AG04449 (cell line): ENCODE results near the gene ETS1.

Experiments
- CTCF ChIA-PET: fragments of 350-600 bp; formaldehyde crosslinking; extraction: SDS; loops from one replicate; lab custom pipeline; 2021; ENCODE audit warnings: antibody characterized with exemption; lab: Yijun Ruan, JAX
- POLR2A ChIA-PET: fragments of 400-600, 350-600 bp; formaldehyde crosslinking; extraction: SDS; loops from one replicate; lab custom pipeline; 2020; ENCODE audit warnings: antibody characterized with exemption, inconsistent platforms; lab: Yijun Ruan, JAX
- DNase-seq: peaks from one replicate; pipeline ENCODE4 v3.0.0-alpha.2; 2010; ENCODE audit warnings: low read depth, low spot score
- H3K4me3 ChIP-seq: 2 replicates; pipeline ENCODE4 v1.5.1; 2011; ENCODE audit warnings: low read depth, mild to moderate bottlenecking, control low read depth, low read length
- CTCF ChIP-seq: IDR thresholded peaks from one replicate; pipeline ENCODE4 v1.5.1; 2011; ENCODE audit warnings: mild to moderate bottlenecking, moderate library complexity, low read length, control low read depth, inconsistent platforms; ENCODE audit not compliant: insufficient read depth; ENCODE audit errors: missing control alignments

The ETS1 gene

GRCh38 chr11:128615612-128616011 is 28.3 kb upstream of the ETS1 start:
- POLR2A ChIA-PET, result no interaction called here
- no peak for DNase-seq
- no peak overlapping the region for H3K4me3 ChIP-seq
- no peak for TF ChIP-seq CTCF
- CTCF ChIA-PET, result interaction anchor here (1.2 kb wide), 2 partner anchors 11 to 27 kb away, joined by 3 to 4 read pairs; no protein-coding TSS in a partner anchor

GRCh38 chr11:128615076-128615475 is 27.7 kb upstream of the ETS1 start:
- ChIA-PET POLR2A (no interaction called here), CTCF (interaction anchor here (0.8 to 1.2 kb wide), 3 partner anchors 13 to 26 kb away, joined by 3 to 4 read pairs (median 3); no protein-coding TSS in a partner anchor)
- H3K4me3 ChIP-seq, result no peak overlapping the region
- TF ChIP-seq CTCF, result no peak
- no peak for DNase-seq

- DNase-seq, result no peak
- ChIA-PET CTCF (interaction anchor here (0.7 to 1.2 kb wide), 2 partner anchors 27 to 442 kb away, joined by 3 read pairs; partner anchors contain the start of gene ETS1), POLR2A (no interaction called here)
- no peak overlapping the region for H3K4me3 ChIP-seq
- TF ChIP-seq CTCF, result no peak
Measured at GRCh38 chr11:128614026-128614425, 26.7 kb upstream of the ETS1 start.

GRCh38 chr11:128613300-128613995 is 26.1 kb upstream of the ETS1 start:
- no peak for TF ChIP-seq CTCF
- ChIA-PET CTCF (interaction anchor here (0.6 to 1.5 kb wide), 5 partner anchors 9 to 218 kb away, joined by 3 to 8 read pairs (median 3); partner anchors contain the start of gene ETS1), POLR2A (no interaction called here)
- DNase-seq, result no peak
- no peak overlapping the region for H3K4me3 ChIP-seq

- POLR2A ChIA-PET, result no interaction called here
- CTCF ChIA-PET, result interaction anchor here (1.0 to 3.0 kb wide), 2 partner anchors 12 to 20 kb away, joined by 3 to 9 read pairs; no protein-coding TSS in a partner anchor
- TF ChIP-seq CTCF, result no peak
- no peak overlapping the region for H3K4me3 ChIP-seq
- DNase-seq, result no peak
Measured at GRCh38 chr11:128610721-128611617, 23.6 kb upstream of the ETS1 start.
